Progenitor cell of endocrine pancreas (in vitro differentiated cells): ENCODE data around the gene DPY19L1. TPM values are rescaled to one million over a fixed set of nuclear protein-coding genes. Genes with fewer than 3 reads are reported as not detected.
"Not testable (repeated sequence)": the region's sequence is repeated elsewhere in the genome, so short reads cannot be mapped to it uniquely, and the experiment has no call there.

Experiments
- DNase-seq: peaks from one replicate; pipeline ENCODE4 v3.0.0; 2021; ENCODE audit warnings: low spot score; ENCODE audit not compliant: unreplicated experiment
- H3K27ac Mint-ChIP-seq: 2 replicates; pipeline ENCODE4 v1.8.0; 2021; ENCODE audit warnings: mild to moderate bottlenecking, moderate library complexity, mixed read lengths
- H3K27me3 Mint-ChIP-seq: 2 replicates; pipeline ENCODE4 v1.8.0; 2021; ENCODE audit warnings: mixed read lengths
- H3K36me3 Mint-ChIP-seq: 2 replicates; pipeline ENCODE4 v1.8.0; 2022; ENCODE audit warnings: mixed read lengths; ENCODE audit not compliant: insufficient read depth
- H3K4me1 Mint-ChIP-seq: 2 replicates; pipeline ENCODE4 v1.8.0; 2021; ENCODE audit warnings: low read depth, mixed read lengths
- H3K4me3 Mint-ChIP-seq: 2 replicates; pipeline ENCODE4 v1.8.0; 2021; ENCODE audit warnings: low read depth, mild to moderate bottlenecking, moderate library complexity, mixed read lengths
- H3K9me3 Mint-ChIP-seq: 2 replicates; pipeline ENCODE4 v1.8.0; 2021; ENCODE audit warnings: low read depth, mixed read lengths
- total RNA-seq: library from RNA; stranded (reverse); gene quantifications from 2 replicates; pipeline ENCODE4 v1.2.1, GENCODE V29; 2021
- TF ChIP-seq, protein P1 (sequence below): fragments of 200-600 bp; sonication (generic); IDR thresholded peaks from one replicate; pipeline ENCODE4 v1.5.0; 2021; ENCODE audit warnings: antibody characterized with exemption, mild to moderate bottlenecking; ENCODE audit not compliant: unreplicated experiment

The DPY19L1 gene
- total RNA-seq, 1 donor from 2014 or later: 31.6 TPM

DNA sequence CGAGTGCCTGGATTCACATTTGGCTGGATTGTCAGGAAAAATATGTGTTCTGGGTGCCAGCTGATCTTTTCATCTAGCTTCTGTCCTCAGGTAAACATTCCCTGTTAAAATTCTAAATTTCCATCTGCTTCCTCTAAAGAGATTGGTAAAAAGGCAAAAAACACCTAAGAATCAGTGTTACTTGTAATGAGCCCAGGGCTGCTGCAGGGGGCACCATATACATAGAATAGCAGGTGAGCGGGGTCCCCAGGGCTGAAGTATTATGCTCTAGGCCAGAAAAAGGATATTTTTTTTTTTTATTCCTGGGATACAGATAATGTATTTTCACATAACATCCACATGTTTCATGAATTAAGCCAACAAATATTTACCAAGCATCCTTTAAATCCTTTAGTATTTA lies 18.4 kb upstream of the DPY19L1 start:
- H3K36me3 Mint-ChIP-seq, H3K4me1 Mint-ChIP-seq, H3K27ac Mint-ChIP-seq, H3K27me3 Mint-ChIP-seq, H3K9me3 Mint-ChIP-seq, DNase-seq, H3K4me3 Mint-ChIP-seq: not testable (repeated sequence)
- TF ChIP-seq, protein P1, sequence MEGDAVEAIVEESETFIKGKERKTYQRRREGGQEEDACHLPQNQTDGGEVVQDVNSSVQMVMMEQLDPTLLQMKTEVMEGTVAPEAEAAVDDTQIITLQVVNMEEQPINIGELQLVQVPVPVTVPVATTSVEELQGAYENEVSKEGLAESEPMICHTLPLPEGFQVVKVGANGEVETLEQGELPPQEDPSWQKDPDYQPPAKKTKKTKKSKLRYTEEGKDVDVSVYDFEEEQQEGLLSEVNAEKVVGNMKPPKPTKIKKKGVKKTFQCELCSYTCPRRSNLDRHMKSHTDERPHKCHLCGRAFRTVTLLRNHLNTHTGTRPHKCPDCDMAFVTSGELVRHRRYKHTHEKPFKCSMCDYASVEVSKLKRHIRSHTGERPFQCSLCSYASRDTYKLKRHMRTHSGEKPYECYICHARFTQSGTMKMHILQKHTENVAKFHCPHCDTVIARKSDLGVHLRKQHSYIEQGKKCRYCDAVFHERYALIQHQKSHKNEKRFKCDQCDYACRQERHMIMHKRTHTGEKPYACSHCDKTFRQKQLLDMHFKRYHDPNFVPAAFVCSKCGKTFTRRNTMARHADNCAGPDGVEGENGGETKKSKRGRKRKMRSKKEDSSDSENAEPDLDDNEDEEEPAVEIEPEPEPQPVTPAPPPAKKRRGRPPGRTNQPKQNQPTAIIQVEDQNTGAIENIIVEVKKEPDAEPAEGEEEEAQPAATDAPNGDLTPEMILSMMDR: peak; percentile 64

DNA sequence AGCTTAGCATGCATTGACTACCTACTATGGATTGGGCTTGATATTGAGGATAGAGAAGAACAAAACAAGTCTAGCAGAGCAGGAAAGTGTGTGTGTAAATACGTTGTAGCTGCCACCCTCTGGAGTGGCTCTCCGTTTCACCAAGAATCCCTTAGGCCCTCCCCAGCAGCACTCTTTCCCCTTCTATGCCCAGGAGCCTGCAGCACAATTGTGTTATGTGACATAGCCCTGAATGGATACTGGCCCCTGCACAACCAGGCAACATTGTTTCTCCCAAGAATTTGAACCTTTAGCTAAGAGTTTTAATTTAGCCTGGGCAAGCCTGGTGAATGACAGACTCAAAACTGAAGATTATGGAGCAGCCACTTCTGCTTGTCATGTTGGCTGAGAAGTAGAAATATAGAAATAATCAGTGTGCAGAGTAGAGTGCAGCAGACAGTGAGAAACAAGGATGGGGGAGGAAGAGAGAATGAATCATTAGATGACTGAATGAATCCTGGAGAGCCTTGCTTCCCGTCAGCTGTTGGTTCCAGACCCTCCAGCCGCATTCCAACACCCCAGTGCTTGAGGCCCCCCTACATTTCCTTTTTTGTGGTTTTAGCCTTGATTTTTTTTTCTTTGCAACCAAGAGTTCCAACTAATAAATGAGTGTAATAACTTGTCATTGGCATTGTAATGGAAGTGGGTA lies 16.3 kb upstream of the DPY19L1 start:
- not testable (repeated sequence) for H3K4me1 Mint-ChIP-seq, H3K9me3 Mint-ChIP-seq, H3K4me3 Mint-ChIP-seq, H3K27me3 Mint-ChIP-seq, DNase-seq, H3K27ac Mint-ChIP-seq, H3K36me3 Mint-ChIP-seq

DNA sequence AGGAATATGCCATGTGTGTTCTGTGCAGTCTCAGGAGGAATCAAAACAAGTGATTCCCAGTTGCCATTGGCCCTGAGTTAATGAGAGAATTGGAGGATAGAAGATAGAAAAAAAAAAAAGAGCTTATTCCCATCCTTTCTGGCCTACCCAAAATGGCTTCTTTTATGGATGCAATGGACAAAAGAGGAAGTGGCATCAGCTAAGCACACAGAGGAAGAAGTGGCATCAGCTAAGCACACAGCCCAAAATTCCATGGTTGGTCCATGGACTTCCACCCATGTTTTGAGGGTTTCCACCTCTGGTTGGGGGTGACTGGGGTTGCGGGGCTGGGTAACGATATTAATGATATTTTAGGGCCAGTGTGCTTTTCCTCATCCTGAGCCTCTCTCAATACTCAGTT lies 11.1 kb upstream of the DPY19L1 start:
- not testable (repeated sequence) for DNase-seq, H3K9me3 Mint-ChIP-seq, H3K4me1 Mint-ChIP-seq, H3K36me3 Mint-ChIP-seq, H3K4me3 Mint-ChIP-seq, H3K27ac Mint-ChIP-seq, H3K27me3 Mint-ChIP-seq

DNA sequence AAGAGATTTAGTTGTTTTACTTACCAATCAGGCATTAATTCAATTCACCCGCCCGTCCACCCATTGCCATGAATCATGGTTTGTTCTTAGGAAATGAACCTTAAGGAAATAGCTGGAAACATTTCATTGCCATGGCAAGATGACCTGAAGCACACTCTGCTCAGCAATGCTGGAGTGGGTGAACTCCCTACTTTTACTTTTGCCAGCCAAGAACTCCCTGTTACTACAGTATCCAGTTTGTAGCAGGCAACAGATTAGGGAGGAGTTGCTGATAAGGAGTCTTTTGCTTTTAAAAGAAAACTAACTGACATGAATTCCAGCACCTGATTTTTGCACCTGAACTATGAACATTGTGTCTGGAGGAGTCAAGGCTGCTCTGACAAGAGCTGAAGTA lies 10.6 kb upstream of the DPY19L1 start:
- not testable (repeated sequence) for H3K27me3 Mint-ChIP-seq, H3K4me3 Mint-ChIP-seq, H3K4me1 Mint-ChIP-seq, H3K27ac Mint-ChIP-seq, H3K36me3 Mint-ChIP-seq, DNase-seq, H3K9me3 Mint-ChIP-seq

DNA sequence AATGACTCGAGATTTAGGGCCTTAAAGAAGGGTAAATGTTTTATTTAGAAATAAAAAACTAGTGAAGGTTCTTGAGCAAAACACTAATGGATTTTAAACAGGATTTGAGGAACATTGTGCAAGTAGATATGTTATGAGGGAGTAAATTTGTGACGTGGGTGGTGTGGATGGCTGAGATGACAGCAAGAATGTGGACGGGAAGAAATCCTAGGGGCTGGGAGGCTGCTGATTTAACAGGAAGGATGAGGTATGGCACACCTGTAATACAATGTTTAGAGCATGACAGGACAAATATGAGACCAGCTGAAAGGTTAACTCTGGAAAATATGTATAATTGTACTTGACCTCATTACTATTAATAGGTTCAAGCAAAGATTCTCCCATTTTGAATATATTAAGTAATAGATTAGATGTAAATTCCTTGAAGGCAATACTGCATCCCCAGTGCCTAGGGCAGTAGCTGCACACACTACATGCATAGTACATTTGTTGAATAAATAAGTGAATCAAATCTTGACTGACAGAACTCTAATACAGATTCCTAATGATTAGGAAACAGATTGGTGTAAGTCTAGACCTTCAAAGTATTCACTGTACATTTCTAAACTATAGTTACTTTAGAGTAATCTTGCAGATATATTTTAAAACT lies 10.1 kb upstream of the DPY19L1 start:
- H3K4me3 Mint-ChIP-seq, H3K27ac Mint-ChIP-seq, DNase-seq, H3K4me1 Mint-ChIP-seq, H3K36me3 Mint-ChIP-seq, H3K27me3 Mint-ChIP-seq, H3K9me3 Mint-ChIP-seq: not testable (repeated sequence)

DNA sequence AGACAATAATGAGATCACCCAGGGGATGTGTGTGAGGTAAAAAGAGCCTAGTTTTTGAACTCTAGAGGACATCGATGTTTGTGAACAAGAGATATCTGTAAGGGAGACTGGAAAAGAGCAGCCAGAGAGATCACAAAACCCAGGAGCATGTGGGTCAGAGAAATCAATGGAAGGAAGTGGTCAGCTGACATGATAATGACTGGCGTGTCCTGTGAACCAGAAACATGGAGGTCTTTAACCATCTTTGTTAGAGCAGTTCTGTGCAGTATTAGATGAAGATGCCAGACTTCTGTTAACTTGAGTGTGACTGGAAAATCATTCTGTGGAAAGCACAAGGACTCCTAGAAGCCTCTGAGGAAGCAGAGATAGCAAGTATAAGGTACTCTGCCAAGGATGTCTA lies 6.0 kb upstream of the DPY19L1 start:
- H3K4me1 Mint-ChIP-seq, H3K4me3 Mint-ChIP-seq: not testable (repeated sequence)

DNA sequence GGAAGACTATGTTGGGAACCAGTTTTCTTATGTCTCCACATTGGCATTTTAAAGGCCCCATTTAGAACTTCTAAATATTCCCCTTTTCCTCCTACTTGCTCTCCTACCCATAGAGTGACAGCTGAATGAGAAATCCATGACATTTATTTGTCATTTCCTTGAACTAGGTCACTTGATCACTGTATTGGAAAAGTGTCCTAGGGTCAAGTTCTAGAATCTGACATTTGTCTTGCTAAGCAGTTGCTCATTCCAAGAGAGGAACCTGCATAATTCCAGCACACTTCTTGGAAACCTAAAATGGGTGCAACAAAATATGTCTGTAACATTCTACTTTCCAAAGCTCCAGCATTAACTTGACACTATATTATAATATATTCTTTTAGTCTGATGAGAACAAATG lies 3.6 kb upstream of the DPY19L1 start:
- Mint-ChIP-seq H3K27me3 (peaks cover 7% of the 10 kb centered on the region), H3K27ac (no peak overlapping the region), H3K4me3 (no peak overlapping the region)

More for the DNA sequence above, 6.0 kb upstream of the DPY19L1 start:
- not testable (repeated sequence) for H3K27me3 Mint-ChIP-seq, H3K9me3 Mint-ChIP-seq, DNase-seq, H3K27ac Mint-ChIP-seq, H3K36me3 Mint-ChIP-seq

More for the DNA sequence above, 3.6 kb upstream of the DPY19L1 start:
- no peaks in the 10 kb centered on the region for H3K9me3 Mint-ChIP-seq
- no peaks in the 10 kb centered on the region for H3K36me3 Mint-ChIP-seq
- TF ChIP-seq, protein P1: no peak
- DNase-seq: no peak
- H3K4me1 Mint-ChIP-seq: peaks cover 10% of the 10 kb centered on the region
